HG03354 (cell line): ENCODE data around the gene TTC3.

ENCODE experiments used
- ATAC-seq: cut with Tn5 transposase; IDR thresholded peaks from one replicate; pipeline ENCODE4 v1.9.1; 2021; ENCODE audit warnings: mild to moderate bottlenecking; ENCODE audit not compliant: unreplicated experiment, poor library complexity, severe bottlenecking

Gene TTC3

DNA sequence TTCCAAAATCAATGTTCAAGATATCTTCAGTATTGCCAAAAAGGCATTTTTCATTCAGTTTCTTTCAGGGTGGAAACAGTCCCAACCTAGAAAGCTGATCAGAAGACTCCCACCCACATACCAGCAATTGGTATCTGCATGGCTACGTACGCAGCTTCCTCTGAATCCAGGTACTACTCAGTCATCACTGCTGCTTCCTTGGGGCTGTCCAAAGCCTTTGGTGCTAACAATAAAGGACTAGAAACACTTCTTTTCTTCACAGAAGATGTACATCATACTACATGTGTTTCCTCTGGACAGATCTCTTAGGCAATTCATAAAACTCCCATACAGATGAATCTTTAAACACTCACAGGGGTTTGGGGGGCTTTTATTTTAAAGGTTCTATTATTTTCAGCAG, 164.3 kb downstream of the TTC3 start:
- no peak for ATAC-seq

DNA sequence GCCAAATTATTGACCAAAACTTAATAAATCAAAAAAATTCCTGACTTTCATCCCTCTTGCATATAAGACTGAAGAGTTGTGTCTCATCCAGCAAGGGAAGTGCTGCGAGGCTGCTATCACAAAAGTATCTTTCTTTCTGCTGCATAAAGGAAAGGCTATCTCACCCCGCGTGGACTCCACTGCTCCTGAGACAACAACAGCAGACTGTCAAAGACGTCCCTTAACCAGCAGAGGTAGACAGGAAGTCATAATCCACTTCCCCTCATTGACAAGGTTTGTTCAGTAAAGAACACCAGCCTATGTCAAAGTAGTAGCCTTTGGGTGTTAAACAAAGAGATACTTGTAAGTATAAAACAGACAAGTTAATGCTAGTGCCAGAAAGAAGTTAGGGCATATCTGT, 164.7 kb downstream of the TTC3 start:
- no peak for ATAC-seq

DNA sequence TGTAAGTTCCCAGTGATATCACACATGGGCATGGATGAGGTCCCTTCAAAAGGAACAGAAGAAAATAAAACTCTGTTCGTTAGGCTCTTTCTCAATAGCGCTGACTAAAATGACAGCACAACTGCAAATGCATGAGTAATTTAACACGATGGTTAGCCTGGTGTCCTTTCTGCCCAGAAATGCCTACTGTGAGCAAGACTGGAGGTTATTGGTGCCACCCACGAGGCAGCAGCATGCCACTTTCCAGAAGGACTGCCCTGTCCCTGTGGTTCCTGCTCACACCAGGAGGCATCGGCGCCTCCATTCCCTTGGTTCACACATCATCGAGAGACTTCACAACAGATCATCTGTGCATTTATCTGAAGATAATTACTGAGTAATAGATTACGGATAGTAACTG, 167.9 kb downstream of the TTC3 start:
- no peak for ATAC-seq

DNA sequence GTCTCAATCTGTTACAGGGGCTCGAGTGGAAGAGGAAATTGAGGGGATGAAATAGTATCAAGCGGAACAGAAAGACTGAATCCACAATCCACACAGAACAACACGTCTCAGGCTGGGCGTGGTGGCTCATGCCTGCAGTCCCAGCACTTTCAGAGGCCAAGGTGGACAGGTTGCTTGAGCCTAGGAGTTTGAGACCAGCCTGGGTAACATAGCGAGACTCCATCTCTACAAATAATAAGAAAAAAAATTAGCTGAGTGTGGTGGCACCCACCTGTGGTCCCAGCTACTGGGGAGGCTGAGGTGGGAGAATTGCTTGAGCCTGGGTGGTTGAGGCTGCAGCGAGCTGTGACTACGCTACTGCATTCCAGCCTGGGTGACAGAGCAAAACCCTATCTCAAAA, 168.4 kb downstream of the TTC3 start:
- ATAC-seq: no peak

DNA sequence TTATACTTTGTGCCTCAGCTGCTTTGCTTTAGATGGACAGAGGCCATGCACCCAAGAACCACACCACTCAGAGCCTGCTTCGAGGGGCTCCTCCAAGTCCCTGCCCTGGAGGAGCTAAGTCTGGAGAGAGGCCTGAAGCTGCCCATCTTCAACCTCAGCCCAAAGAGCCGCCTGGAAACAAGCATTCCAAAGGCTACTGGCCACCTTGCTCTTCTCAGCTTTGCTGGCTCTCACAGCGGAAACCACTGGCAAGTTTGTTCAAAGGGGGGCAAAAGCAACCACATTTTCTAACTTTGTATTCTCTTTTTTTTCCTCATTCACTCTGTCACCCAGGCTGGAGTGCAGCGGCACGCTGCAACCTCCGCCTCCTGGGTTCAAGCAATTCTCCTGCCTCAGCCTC, 170.9 kb downstream of the TTC3 start:
- ATAC-seq: no peak

DNA sequence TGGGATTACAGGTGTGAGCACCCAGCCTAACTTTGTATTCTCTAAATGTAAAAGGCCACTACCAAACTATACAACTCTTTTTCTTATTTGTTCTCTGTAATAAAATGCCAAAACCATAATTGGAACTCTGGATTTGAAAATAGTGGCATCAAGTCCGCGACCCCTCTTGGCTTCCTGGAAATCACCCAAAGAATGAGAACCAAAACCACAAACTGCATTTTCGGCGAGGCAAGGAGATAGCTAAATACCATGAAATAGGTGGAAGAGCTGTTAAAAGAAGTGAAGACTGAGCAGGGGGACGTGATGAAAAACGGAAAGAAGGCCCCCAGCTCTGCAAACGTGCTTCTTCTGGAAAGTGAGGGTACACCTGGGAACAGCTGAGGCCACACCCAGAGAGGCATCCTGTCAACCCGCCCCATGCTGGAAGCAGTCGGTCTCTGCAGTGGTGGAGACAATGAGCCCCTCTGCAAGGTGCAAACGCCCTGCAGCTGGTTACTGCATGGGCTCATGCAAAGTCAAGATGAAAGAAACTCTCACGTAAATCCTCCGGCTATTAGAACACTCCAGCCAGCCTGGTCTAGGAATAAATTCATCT, 171.5 kb downstream of the TTC3 start:
- no peak for ATAC-seq

DNA sequence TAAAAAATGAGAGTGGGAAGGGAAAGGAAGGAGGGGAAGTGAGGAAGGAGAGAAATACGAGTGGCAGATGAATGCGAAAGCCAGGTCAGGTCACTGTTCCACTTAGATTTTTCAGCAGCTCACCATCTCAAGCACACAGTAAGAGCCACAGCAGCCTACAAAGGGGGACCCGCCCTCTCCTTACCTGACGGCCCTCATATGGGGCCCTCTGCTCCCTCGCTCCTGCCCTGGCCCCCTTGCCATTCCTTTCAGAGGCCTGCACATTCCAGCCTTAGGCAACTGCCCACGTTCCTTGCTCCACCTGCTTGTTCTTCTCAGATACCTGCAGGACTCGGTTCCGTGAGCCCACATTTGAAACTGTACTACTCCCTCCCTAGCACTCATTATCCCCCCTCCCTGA, 172.1 kb downstream of the TTC3 start:
- ATAC-seq: no peak

DNA sequence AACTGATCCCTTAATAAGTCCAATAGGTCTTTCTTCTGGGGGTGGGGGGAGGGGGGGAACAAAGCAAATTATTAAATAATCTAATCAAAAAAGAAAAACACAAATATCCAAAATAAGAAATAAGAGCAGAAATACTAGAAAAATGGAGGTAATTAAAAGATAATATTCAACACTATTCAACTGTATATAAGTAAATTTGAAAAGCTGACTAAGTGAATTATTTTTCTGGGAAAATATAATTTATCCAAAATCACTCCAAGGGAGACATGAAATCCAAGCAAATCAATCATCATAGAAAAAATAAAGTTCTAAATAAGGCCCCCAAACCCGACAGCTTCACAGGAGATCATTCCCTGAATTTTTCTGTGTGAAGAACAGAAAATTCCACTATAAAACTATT, 175.2 kb downstream of the TTC3 start:
- ATAC-seq: no peak

DNA sequence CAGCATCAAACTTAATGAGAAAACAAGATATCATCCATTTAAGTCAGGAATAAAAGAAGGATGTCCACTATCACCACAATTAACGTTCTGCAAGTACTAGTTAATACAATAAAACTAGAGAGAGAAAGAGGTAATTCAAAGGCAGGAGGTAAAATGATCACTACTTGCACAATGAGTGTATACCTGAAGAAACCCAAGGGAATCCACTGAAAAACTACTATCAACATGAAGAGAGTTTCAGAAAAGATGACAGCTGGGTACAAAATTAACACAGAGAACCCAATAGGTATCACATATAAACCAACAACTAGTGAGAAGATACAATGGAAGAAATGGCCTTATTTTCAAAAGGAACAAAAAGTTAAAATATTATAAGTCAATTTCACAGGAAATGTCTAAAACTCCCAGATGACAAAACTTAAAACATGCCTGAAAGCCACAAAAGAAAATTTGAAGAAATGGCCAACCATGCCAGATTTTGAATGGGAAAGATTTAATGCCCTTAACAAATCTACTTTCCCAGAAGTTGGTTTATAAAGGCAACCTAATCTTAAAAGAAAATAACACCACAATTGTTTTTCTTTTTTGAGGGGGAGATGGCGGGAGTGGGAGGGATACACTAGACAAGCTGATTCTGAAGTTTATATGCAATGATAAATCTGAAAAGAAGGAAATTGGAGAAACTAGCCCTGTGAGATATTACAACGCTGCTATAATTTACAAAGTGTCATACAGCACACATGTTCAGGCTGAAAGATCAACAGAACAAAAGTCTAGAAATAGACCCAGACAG, 176.3 kb downstream of the TTC3 start:
- no peak for ATAC-seq

DNA sequence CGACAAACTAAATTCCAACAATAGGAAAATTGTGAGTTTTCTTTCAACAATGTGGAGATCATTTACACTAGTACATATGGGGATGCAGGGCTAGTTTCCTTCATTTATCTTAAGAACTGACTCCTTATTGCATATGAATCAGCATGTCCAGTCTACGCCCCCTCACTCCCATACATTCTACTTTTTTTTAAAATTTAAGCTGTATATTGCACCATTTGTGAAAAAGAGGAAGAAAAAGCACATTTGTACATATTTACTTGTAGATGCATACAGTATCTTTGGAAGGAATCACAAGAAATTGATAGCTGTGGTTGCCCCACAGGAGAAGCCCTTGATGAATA, 178.2 kb downstream of the TTC3 start:
- ATAC-seq: no peak
